ENCODE measurements around the gene SCYGR8.

SCYGR8 gene

GRCh38 chr2:227781841-227782240 lies 36.1 kb downstream of the SCYGR8 start:
- no peak overlapping the region for H3K27ac ChIP-seq
- no peak for TF ChIP-seq CTCF (conservative IDR thresholded peaks at IDR 0.05)

- no peak for TF ChIP-seq CTCF (conservative IDR thresholded peaks at IDR 0.05)
- no peak overlapping the region for H3K27ac ChIP-seq
Observed at GRCh38 chr2:227782804-227783203, 37.1 kb downstream of the SCYGR8 start.

- H3K27ac ChIP-seq, result no peak overlapping the region
- no peak for TF ChIP-seq CTCF (conservative IDR thresholded peaks at IDR 0.05)
Observed at GRCh38 chr2:227783404-227784138, 37.9 kb downstream of the SCYGR8 start.

GRCh38 chr2:227785293-227785692 lies 39.6 kb downstream of the SCYGR8 start:
- no peak overlapping the region for H3K27ac ChIP-seq
- TF ChIP-seq CTCF (conservative IDR thresholded peaks at IDR 0.05), result no peak

GRCh38 chr2:227788561-227789018 lies 42.9 kb downstream of the SCYGR8 start:
- H3K27ac ChIP-seq, result no peak overlapping the region

GRCh38 chr2:227789803-227790202 lies 44.1 kb downstream of the SCYGR8 start:
- H3K27ac ChIP-seq, result no peak overlapping the region
- no peak for TF ChIP-seq CTCF (conservative IDR thresholded peaks at IDR 0.05)

More at GRCh38 chr2:227788561-227789018, 42.9 kb downstream of the SCYGR8 start:
- TF ChIP-seq CTCF (conservative IDR thresholded peaks at IDR 0.05), result no peak

- no peak overlapping the region for H3K27ac ChIP-seq
- no peak for TF ChIP-seq CTCF (conservative IDR thresholded peaks at IDR 0.05)
Observed at GRCh38 chr2:227793148-227793712, 47.5 kb downstream of the SCYGR8 start.
